Suppressor macrophage treated with lipopolysaccharide for 4 hours (primary cell): ENCODE measurements around the gene SHMT2.

Source experiments
- DNase-seq: peaks from one replicate; pipeline ENCODE4 v3.0.0-alpha.2; 2020

The SHMT2 gene

GRCh38 chr12:57241402-57242310 lies 12.1 kb downstream of the SHMT2 start:
- DNase-seq: no peak

DNA sequence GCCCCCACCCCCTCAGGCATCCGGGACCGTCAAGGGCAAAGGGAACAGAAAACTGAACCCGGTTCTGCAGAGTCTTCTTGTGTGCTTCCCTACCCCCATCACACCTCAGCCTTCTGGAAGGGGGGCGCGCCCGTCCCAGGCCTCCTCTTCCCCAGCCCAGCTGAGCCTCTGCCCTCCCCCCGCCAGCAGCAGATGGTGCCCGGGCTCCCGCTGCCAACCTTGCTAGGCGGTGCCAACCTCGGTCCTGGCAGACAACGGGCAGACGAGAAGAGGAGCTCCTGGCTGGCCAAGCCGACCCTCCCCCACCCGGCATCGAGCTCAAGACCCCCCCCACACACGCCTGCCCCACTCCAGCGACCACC lies 12.8 kb downstream of the SHMT2 start:
- no peak for DNase-seq

- peak; percentile 56 for DNase-seq
Measured at GRCh38 chr12:57242691-57243454, 13.4 kb downstream of the SHMT2 start.

GRCh38 chr12:57243521-57244311 lies 14.2 kb downstream of the SHMT2 start:
- peak; percentile 82 for DNase-seq

DNA sequence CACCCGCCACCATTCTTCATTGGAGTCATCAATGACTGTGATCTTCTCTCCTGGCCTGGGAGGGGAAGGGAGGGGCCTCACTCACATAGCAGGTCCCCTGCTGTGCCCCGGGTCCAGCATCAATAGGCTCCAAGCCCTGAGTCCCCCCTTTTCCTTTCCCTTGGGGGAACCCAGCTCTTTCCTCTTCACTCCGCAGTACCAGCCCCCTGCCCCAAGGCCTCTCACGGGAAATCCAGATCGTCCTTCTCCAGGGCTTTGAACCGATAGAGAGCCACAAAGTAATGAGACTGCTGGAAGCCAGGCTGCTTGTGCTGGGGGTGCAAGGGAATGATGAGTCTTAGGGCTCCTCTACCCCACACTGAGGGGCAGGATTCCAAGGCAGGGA lies 14.8 kb downstream of the SHMT2 start:
- DNase-seq: no peak

GRCh38 chr12:57247041-57247440 lies 17.5 kb downstream of the SHMT2 start:
- DNase-seq: no peak

DNA sequence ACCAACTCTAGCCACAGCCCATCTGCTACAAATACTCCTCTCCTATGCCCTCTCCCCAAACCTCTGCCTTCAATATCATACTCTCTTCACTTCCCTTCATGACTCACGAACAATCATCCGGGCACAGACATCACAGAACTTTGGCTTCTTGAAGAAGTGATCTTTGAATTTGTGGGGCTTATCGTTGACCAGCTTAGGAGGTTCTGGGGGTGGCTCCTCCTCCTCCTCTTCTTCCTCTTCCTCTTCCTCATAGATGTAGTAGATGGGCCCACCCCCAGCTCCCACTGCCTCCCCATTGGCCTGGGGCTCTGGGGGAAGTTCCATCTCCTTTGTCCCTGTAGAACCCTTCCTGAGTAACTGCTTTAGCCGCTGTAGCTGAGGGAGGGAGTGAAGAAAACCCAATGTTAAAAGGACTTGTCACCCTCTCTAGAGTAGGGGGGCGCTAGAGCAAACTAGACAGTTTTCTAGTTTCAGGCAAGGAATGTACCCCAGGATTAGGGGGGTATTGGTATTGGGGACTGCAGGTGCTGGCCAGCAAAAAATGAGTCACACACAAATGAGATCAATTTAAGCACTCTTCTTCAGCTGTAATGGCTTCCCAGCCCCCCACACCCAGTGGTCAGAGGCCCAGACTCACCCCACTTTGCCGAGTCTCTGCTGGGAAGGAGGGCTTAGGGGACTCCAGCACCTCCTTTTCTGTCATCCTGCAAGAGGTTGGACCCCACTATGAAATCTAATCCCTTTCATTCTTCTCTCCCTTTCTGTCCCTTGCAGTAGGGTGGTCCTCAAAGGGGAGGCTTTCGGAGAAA lies 19.6 kb downstream of the SHMT2 start:
- DNase-seq: peak; percentile 74

GRCh38 chr12:57250541-57250940 lies 21.0 kb downstream of the SHMT2 start:
- DNase-seq: no peak

GRCh38 chr12:57250956-57251355 lies 21.4 kb downstream of the SHMT2 start, which contains the start of gene STAC3:
STAC3 (minus strand) TSS chr12:57251187; CDS start chr12:57249636, 1,551 bp downstream.
- no peak for DNase-seq

DNA sequence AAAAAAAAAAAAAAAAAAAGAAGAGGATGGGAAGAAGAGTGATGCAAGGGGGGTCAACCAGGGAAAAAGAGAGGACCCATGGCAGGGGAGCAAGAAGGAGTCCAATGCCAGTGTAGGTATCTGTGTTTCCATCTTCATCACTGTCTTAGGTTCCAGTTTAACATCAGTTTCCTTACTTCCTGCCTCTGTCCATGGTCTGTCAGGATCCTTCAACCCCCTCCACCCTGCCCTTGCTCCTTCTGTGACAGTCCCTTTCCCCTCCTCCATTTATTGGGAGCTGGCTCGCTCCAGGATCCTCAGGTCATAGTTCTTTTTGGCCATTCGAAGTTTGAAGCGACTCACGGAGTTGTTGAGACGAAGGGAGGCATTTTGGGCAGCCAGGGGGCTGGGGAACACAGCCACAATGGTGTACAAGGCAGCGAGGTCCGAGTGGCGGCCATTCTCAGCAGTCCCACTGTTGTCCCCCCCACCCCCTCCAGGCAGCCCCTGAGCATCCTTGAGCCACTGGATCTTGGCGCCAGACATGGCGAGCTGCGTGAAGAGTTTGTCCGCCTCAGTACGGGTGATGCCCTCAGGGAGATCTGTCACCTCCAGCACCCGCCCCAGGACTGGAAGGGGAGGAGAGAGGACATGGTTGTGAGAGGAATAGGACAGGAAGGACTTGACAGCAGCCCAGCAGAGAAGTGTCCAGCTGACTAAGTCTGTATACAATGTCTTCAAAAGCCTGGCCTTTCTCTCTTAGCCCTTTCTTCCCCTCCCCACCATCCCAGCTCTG lies 25.2 kb downstream of the SHMT2 start:
- DNase-seq: no peak

- DNase-seq: no peak
Measured at GRCh38 chr12:57255916-57256315, 26.4 kb downstream of the SHMT2 start.

- DNase-seq: no peak
Measured at GRCh38 chr12:57258977-57259970, 29.8 kb downstream of the SHMT2 start.

GRCh38 chr12:57260366-57260765 lies 30.9 kb downstream of the SHMT2 start:
- DNase-seq: no peak

DNA sequence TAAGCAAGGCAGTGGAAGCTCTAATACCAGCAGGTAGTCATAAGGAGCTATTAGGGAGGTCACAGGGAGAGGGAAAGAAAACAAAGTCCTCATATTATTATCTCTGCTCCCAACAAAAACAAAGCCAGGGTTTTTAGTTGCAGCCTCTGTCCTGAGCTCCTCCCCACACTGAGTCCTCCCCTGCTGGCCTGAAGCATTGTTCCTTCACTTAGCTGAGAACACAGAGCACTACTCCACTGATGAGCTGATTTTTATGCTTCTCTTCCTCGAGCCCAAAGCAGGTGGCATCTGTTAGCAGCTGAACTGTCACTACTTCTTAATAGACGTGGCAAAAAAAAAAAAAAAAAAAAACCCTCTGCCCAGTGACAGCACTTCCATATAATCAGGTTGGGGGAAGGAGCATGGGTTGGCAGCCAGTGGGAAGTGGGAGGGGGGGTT lies 31.9 kb downstream of the SHMT2 start:
- DNase-seq: no peak

- DNase-seq: no peak
Measured at GRCh38 chr12:57262126-57262822, 32.8 kb downstream of the SHMT2 start.

DNA sequence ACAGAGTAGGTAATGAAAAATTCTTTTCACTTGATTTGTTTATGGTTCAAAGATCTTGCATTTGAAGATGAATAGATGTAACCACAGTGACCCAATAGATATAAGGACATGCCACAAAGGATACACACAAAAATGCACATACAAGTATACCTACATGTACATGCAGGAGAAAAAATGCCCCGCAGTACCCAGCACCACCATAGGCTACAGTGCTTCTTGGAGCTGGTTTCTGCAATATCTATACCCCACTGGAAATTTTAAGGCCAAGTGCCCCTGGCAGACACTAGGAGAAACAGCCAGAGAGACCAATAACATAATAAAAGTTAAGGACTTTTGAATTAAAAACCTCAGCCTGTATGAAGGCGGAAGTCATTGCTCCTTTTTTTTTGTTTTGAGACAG lies 33.6 kb downstream of the SHMT2 start:
- no peak for DNase-seq

DNA sequence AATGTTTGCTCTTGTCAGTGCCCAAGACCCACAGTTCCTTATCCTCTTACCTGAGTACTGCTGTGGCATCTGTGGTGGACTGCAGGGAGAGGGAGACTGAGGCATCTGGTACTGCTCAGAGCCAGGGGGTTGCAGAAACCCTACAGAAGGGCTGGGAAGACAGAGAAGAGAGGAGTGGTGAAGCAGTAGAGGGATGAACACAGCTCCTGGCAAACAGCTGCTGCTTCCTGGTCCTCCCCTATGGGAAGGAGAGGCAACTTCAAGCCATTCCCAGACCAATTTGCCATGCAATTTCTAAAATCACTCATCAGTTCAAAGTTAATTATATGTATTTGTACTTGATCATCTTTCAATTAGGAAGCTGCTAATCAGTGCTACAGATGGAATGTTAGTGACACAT lies 37.2 kb downstream of the SHMT2 start:
- DNase-seq: no peak

- DNase-seq: peak; percentile 48
Measured at GRCh38 chr12:57268264-57268663, 38.8 kb downstream of the SHMT2 start.

- DNase-seq: no peak
Measured at GRCh38 chr12:57270966-57271470, 41.5 kb downstream of the SHMT2 start.
